ENCODE measurements around the gene AOAH. TPM values are rescaled to one million over a fixed set of nuclear protein-coding genes. Genes with fewer than 3 reads are reported as not detected.

AOAH gene
- total and polyA plus RNA-seq, 7 donors, result 3.8 to 61.3 (median 16.2) TPM

DNA sequence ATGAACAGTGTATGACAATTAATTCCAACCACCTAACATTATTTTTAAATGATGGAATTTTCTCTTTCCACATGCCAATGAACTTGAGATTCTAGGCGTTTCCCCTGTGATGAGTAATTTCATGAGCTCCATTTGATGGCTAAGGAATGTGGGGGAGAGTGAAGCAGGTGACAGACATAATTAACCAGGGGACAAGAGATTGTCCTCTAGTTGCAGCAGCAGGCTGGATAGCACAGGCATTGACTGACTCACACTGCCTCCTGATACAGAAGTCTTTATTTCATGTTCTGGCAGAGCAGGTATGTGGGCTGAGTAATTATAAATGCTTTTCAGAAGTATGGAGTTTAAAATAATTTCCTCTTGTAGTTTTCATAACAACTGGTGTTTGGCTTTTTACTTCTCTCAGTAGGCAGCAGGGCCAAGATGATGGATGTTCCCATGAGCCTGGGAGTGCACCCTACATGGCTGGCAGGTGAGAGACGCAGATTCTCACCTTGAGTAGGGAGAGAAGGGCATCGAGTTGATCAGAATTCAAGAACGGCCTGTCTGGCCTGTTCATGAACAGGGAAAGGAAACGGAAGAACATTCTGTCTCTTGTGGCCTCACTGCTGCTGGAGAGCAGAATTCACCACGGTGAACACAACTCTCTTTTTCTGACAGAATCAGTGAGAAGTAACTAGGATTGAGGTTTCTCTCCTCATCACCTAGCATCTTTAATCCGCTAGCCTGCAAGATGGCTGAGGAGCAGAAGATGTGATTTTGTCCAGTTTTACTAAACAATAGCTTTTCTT lies 118.8 kb downstream of the AOAH start:
- H3K4me3 ChIP-seq, result no peak overlapping the region
- no peak overlapping the region for H3K27ac ChIP-seq
- intact Hi-C loops (cut with DNase I), result no loop called here
- TF ChIP-seq POLR2AphosphoS5 (IDR thresholded peaks at IDR 0.05), result no peak
- TF ChIP-seq POLR2A (IDR thresholded peaks at IDR 0.05), result no peak
- no peak for DNase-seq
- H3K27me3 ChIP-seq, result no peaks in the 10 kb centered on the region
- WGBS, 2 donors, result 89 to 90% methylated on average over 7 of the region's 7 CpGs
- no peaks in the 10 kb centered on the region for H3K9me3 ChIP-seq
- no peaks in the 10 kb centered on the region for H3K4me1 ChIP-seq
- no peaks in the 10 kb centered on the region for H3K36me3 ChIP-seq

DNA sequence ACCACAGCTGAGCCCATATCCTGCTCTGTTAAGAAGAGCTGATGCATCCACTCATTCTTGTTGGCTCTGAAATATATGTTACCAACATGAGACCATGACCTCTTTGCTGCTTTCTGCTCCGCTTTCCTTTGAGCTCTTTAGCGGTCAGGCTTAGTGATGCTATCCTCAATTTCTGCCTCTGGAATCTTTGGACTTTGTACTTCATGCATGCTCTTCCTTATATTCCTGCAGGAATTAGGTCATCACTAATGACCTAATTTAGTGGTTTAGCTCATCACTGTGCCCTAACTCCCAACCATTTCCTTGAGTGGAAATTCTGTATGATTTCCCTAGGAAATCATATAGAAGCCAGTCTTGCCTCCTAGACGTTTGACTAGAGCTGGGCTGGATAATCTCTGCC lies 119.5 kb downstream of the AOAH start:
- Histone ChIP-seq H3K9me3 (no peaks in the 10 kb centered on the region), H3K4me1 (no peaks in the 10 kb centered on the region), H3K4me3 (no peak overlapping the region), H3K27ac (no peak overlapping the region), H3K36me3 (no peaks in the 10 kb centered on the region), H3K27me3 (no peaks in the 10 kb centered on the region)
- intact Hi-C loops (cut with DNase I), result no loop called here
- WGBS, 2 donors, result 86% methylated on average over 3 of the region's 3 CpGs
- no peak for DNase-seq
- TF ChIP-seq, protein P1, sequence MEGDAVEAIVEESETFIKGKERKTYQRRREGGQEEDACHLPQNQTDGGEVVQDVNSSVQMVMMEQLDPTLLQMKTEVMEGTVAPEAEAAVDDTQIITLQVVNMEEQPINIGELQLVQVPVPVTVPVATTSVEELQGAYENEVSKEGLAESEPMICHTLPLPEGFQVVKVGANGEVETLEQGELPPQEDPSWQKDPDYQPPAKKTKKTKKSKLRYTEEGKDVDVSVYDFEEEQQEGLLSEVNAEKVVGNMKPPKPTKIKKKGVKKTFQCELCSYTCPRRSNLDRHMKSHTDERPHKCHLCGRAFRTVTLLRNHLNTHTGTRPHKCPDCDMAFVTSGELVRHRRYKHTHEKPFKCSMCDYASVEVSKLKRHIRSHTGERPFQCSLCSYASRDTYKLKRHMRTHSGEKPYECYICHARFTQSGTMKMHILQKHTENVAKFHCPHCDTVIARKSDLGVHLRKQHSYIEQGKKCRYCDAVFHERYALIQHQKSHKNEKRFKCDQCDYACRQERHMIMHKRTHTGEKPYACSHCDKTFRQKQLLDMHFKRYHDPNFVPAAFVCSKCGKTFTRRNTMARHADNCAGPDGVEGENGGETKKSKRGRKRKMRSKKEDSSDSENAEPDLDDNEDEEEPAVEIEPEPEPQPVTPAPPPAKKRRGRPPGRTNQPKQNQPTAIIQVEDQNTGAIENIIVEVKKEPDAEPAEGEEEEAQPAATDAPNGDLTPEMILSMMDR (IDR thresholded peaks at IDR 0.05), result no peak
- TF ChIP-seq POLR2A (IDR thresholded peaks at IDR 0.05) (no peak), POLR2AphosphoS5 (IDR thresholded peaks at IDR 0.05) (no peak), EP300 (IDR thresholded peaks at IDR 0.05) (no peak)

DNA sequence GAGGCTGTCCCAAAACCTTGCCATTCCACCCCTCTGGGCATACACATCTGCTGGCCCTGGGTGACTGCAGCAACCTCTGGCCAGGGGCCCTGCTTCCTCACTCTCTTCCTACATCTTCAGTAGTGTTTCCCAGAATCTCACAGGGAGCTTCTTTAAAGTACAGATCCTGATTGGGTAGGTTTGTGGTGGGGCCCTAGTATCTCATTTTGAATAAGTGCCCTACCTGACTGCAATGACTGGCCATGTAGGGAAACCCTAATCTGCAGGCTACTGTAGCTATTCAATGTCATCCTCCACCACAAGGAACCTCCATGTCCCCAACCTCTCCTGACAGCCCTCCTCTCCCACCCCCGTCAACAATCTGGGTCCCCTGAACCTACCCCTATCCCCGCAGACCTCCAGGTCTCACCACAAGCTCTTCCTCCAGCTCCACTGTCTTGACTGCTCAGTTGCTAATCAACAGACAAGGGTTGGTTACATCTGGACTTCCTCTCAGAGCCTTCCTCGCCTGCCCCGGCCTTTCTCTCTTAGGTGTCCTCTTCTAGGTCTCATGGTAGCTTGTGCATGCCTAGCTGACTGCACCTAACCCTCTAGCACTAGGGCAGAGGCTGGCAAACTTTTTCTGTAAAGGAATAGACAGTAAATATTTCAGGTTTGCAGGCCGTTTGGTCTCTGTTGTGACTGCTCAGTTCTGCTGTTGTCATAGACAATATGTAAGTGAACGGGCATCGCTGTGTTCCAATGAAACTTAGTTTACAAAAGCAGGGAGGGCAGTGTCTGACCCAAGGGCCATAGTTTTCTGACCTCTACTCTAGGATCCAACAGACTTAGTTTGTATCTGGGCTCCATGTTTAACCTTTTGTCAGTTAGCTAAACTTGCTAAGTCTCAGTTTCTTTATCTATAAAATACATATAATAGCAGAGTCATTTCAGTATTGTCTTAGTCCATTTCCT lies 121.1 kb downstream of the AOAH start:
- intact Hi-C loops (cut with DNase I), result no loop called here
- no peak for DNase-seq
- 75 to 79% methylated on average over 7 of the region's 7 CpGs for WGBS, 2 donors
- Histone ChIP-seq H3K27ac (no peak overlapping the region), H3K4me1 (no peaks in the 10 kb centered on the region), H3K9me3 (no peaks in the 10 kb centered on the region), H3K36me3 (no peaks in the 10 kb centered on the region), H3K27me3 (no peaks in the 10 kb centered on the region), H3K4me3 (no peak overlapping the region)
- TF ChIP-seq EP300 (IDR thresholded peaks at IDR 0.05) (no peak), POLR2A (IDR thresholded peaks at IDR 0.05) (no peak), POLR2AphosphoS5 (IDR thresholded peaks at IDR 0.05) (no peak)
- TF ChIP-seq, protein P1 (IDR thresholded peaks at IDR 0.05), result no peak

DNA sequence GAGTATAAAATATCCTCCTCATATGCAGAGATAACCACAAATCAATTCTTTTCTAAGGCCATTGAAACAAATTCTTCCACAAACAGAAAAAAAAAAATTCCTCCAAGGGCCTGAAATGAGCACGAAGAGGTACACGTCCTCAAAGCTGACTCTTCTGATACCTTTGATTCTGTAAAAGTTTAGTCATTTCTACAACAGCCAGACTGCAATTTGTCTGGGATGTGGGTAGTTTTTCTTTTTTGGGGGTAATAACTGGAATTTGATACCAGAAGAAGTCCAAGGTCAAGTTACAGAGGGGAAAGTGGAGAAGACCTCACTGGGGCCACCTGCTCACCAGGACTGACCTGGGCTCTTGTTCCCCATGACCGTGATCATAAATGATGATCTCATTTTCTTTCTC lies 121.8 kb downstream of the AOAH start:
- Histone ChIP-seq H3K36me3 (no peaks in the 10 kb centered on the region), H3K4me1 (no peaks in the 10 kb centered on the region), H3K4me3 (no peak overlapping the region), H3K9me3 (no peaks in the 10 kb centered on the region), H3K27ac (no peak overlapping the region), H3K27me3 (no peaks in the 10 kb centered on the region)
- DNase-seq, result no peak
- no peak for TF ChIP-seq POLR2AphosphoS5 (IDR thresholded peaks at IDR 0.05)
- TF ChIP-seq, protein P1 (IDR thresholded peaks at IDR 0.05), result no peak
- TF ChIP-seq EP300 (IDR thresholded peaks at IDR 0.05), result no peak
- TF ChIP-seq POLR2A (IDR thresholded peaks at IDR 0.05), result no peak
- intact Hi-C loops (cut with DNase I), result no loop called here
- WGBS, 2 donors, result 62 to 94% methylated on average over 3 of the region's 3 CpGs

DNA sequence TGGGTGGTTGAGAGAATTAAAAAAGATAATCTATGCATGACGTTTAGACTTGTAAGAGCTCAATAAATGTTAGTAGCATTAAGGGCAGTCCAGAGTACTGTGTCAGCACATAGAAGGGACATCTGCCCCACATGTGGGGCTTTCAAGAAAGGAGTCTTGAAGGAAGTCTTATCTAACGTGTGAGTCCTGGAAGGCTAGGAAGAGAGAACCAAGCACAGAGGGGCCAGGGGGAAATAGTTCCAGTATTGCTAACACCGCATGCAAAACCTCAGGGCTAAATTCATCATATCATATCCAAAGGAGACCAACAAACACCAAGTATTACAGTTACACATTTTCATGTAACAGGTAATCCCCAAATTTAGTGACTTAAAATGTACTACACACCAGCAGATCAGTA lies 122.7 kb downstream of the AOAH start:
- Histone ChIP-seq H3K4me3 (no peak overlapping the region), H3K36me3 (no peaks in the 10 kb centered on the region), H3K27me3 (no peaks in the 10 kb centered on the region), H3K9me3 (no peaks in the 10 kb centered on the region), H3K27ac (no peak overlapping the region), H3K4me1 (no peaks in the 10 kb centered on the region)
- intact Hi-C loops (cut with DNase I), result no loop called here
- TF ChIP-seq EP300 (IDR thresholded peaks at IDR 0.05), result no peak
- TF ChIP-seq POLR2AphosphoS5 (IDR thresholded peaks at IDR 0.05), result no peak
- TF ChIP-seq POLR2A (IDR thresholded peaks at IDR 0.05), result no peak
- TF ChIP-seq, protein P1 (IDR thresholded peaks at IDR 0.05), result no peak
- 36 to 74% methylated on average over 3 of the region's 3 CpGs for WGBS, 2 donors
- no peak for DNase-seq

All from sigmoid colon (tissue), 7 donors.